Hepatocyte (in vitro differentiated cells): ENCODE results near the gene SHROOM3. TPM values are rescaled to one million over a fixed set of nuclear protein-coding genes. Genes with fewer than 3 reads are reported as not detected.

ENCODE experiments used
- DNase-seq: peaks from one replicate; pipeline ENCODE4 v3.0.0-alpha.2; 2016; ENCODE audit warnings: low spot score
- H2AFZ ChIP-seq: fragments of 200-600 bp; sonication (generic); 2 replicates; pipeline ENCODE4 v1.6.0; 2016; ENCODE audit warnings: antibody characterized with exemption, mild to moderate bottlenecking
- H3K27ac ChIP-seq: fragments of 200-600 bp; sonication (generic); 2 replicates; pipeline ENCODE4 v1.5.1; 2016; ENCODE audit warnings: mild to moderate bottlenecking
- H3K27me3 ChIP-seq: fragments of 200-600 bp; sonication (generic); 2 replicates; pipeline ENCODE4 v1.6.1; 2016
- H3K36me3 ChIP-seq: fragments of 200-600 bp; sonication (generic); replicated peaks from 2 replicates; pipeline ENCODE4 v1.5.1; 2016; ENCODE audit warnings: low read depth; ENCODE audit not compliant: insufficient read depth
- H3K4me1 ChIP-seq: fragments of 200-600 bp; sonication (generic); 2 replicates; pipeline ENCODE4 v1.5.1; 2016; ENCODE audit warnings: mild to moderate bottlenecking, moderate library complexity; ENCODE audit not compliant: insufficient read depth
- H3K4me2 ChIP-seq: fragments of 200-600 bp; sonication (generic); 2 replicates; pipeline ENCODE4 v1.6.0; 2016
- H3K4me3 ChIP-seq: fragments of 200-600 bp; sonication (generic); 2 replicates; pipeline ENCODE4 v1.5.1; 2016; ENCODE audit warnings: mild to moderate bottlenecking
- H3K79me2 ChIP-seq: fragments of 200-600 bp; sonication (generic); 2 replicates; pipeline ENCODE4 v1.6.0; 2017; ENCODE audit warnings: mild to moderate bottlenecking
- H3K9me2 ChIP-seq: fragments of 200-600 bp; sonication (generic); replicated peaks from 2 replicates; pipeline ENCODE4 v1.6.0; 2017; ENCODE audit warnings: mild to moderate bottlenecking; ENCODE audit not compliant: insufficient read depth
- H3K9me3 ChIP-seq: fragments of 200-600 bp; sonication (generic); 2 replicates; pipeline ENCODE4 v1.5.1; 2016; ENCODE audit warnings: low read depth, mild to moderate bottlenecking
- H4K20me1 ChIP-seq: fragments of 200-600 bp; sonication (generic); 2 replicates; pipeline ENCODE4 v1.6.0; 2016; ENCODE audit warnings: mild to moderate bottlenecking; ENCODE audit not compliant: insufficient read depth, poor library complexity, severe bottlenecking
- EZH2 ChIP-seq: fragments of 200-600 bp; sonication (generic); IDR thresholded peaks from 2 replicates; pipeline ENCODE4 v1.6.1; 2016; ENCODE audit warnings: antibody characterized with exemption, mild to moderate bottlenecking, borderline replicate concordance
- EZH2phosphoT487 ChIP-seq: fragments of 200-600 bp; sonication (generic); IDR thresholded peaks from one replicate; pipeline ENCODE4 v1.6.1; 2018; ENCODE audit warnings: antibody characterized with exemption, mild to moderate bottlenecking, low read depth, moderate library complexity; ENCODE audit not compliant: unreplicated experiment, severe bottlenecking
- WGBS: methylation state at CpG from one replicate; pipeline ENCODE4 v1.1.6; 2016; ENCODE audit warnings: low lambda C conversion rate; ENCODE audit errors: missing lambda C conversion rate; 5-methylcytosine and 5-hydroxymethylcytosine counted together
- polyA plus RNA-seq: library from polyadenylated mRNA; unstranded; fragments of >200 nt; fragmentation: Nextera tagmentation; extraction: Ambion mirVana; gene quantifications from 2 replicates; pipeline ENCODE4 v1.2.1, GENCODE V29; 2016
- total RNA-seq: library from RNA; depleted of rRNA; stranded (reverse); fragments of >200 nt; gene quantifications from 2 replicates; pipeline ENCODE4 v1.2.3, GENCODE V29; 2014
- TF ChIP-seq, protein P1 (sequence below): fragments of 200-600 bp; sonication (generic); IDR thresholded peaks from 2 replicates; pipeline ENCODE4 v1.5.1; 2016; ENCODE audit warnings: antibody characterized with exemption, mild to moderate bottlenecking; ENCODE audit not compliant: poor library complexity

The SHROOM3 gene
- total and polyA plus RNA-seq, 2 experiments from 2014 or later = 35.0 to 63.1 TPM

DNA sequence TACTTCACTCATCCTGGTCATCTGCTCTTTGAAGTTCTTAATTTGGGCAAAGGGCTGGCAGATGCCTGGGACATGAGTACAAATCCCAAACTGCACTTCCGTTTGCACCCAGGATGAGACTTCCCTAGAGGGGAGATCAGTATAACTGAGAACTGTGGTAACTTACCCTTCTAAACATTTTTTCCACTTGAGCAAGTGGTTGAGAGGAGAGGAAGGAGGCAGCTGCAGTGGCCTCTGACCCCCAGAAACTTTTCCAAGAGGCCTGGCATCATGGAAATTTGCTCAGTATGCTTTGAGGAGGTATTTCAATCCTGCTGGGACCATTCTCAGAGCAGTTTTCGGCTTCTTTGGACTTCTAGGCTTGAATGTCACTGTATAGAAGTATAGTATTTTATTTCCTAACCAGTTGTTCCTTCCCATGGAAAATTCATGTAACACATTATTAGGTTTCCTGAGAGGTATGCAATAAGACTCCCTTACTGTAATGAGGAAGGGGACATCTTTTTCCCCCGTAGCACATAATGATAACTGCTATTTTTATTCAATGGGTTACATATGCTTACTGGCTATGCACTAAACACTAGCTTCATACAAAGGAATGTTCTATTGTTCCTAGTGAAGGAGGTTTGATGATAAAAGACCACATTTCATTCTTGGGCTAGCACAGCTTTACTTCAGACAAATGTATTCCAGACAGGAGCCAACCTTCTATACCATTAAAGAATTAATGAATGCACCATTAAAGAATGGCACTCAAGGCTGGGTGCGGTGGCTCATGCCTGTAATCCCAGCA is 129.3 kb downstream of the SHROOM3 start:
- no peaks in the 10 kb centered on the region for H3K9me3 ChIP-seq
- H3K36me3 ChIP-seq = no peaks in the 10 kb centered on the region
- no peaks in the 10 kb centered on the region for H3K79me2 ChIP-seq
- H3K27ac ChIP-seq = peak overlapping the region; percentile 64
- no peaks in the 10 kb centered on the region for H3K9me2 ChIP-seq
- no peaks in the 10 kb centered on the region for H3K27me3 ChIP-seq
- no peak for DNase-seq
- no peak overlapping the region for H3K4me2 ChIP-seq
- peaks cover 20% of the 10 kb centered on the region for H3K4me1 ChIP-seq
- TF ChIP-seq, protein P1, sequence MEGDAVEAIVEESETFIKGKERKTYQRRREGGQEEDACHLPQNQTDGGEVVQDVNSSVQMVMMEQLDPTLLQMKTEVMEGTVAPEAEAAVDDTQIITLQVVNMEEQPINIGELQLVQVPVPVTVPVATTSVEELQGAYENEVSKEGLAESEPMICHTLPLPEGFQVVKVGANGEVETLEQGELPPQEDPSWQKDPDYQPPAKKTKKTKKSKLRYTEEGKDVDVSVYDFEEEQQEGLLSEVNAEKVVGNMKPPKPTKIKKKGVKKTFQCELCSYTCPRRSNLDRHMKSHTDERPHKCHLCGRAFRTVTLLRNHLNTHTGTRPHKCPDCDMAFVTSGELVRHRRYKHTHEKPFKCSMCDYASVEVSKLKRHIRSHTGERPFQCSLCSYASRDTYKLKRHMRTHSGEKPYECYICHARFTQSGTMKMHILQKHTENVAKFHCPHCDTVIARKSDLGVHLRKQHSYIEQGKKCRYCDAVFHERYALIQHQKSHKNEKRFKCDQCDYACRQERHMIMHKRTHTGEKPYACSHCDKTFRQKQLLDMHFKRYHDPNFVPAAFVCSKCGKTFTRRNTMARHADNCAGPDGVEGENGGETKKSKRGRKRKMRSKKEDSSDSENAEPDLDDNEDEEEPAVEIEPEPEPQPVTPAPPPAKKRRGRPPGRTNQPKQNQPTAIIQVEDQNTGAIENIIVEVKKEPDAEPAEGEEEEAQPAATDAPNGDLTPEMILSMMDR = no peak
- TF ChIP-seq EZH2 = no peak
- TF ChIP-seq EZH2phosphoT487 = no peak
- no peak overlapping the region for H3K4me3 ChIP-seq
- WGBS = 72% methylated on average over 4 of the region's 4 CpGs
- H2AFZ ChIP-seq = no peak overlapping the region
- H4K20me1 ChIP-seq = no peaks in the 10 kb centered on the region

DNA sequence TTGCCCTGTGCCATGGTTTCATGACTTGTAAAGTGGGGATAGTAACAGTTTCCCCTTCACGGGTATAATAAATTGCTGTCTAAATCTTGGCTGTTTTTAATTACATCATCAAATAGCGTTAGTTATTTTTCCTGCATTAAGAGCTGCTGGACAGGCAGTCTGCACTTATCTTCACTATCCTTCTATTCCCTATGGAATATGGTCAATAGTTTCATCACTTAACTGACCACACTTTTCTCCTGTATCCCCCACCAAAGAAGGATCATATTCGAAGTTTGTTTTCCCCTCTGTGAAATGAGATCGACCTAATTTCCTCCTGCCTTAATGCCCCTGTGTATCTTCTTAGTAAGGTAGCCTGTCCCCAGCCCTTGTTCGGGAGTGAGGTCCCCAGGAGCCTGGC is 133.2 kb downstream of the SHROOM3 start:
- Histone ChIP-seq H3K9me3 (no peaks in the 10 kb centered on the region), H3K4me2 (no peak overlapping the region), H3K27ac (peak overlapping the region; percentile 6), H3K79me2 (no peaks in the 10 kb centered on the region), H3K9me2 (no peaks in the 10 kb centered on the region), H3K27me3 (no peaks in the 10 kb centered on the region), H3K4me1 (peaks cover 23% of the 10 kb centered on the region), H2AFZ (no peak overlapping the region), H3K36me3 (no peaks in the 10 kb centered on the region), H3K4me3 (no peak overlapping the region), H4K20me1 (no peaks in the 10 kb centered on the region)
- TF ChIP-seq, protein P1 = no peak
- TF ChIP-seq EZH2 (no peak), EZH2phosphoT487 (no peak)
- 83% methylated on average over 5 of the region's 5 CpGs for WGBS
- DNase-seq = no peak

DNA sequence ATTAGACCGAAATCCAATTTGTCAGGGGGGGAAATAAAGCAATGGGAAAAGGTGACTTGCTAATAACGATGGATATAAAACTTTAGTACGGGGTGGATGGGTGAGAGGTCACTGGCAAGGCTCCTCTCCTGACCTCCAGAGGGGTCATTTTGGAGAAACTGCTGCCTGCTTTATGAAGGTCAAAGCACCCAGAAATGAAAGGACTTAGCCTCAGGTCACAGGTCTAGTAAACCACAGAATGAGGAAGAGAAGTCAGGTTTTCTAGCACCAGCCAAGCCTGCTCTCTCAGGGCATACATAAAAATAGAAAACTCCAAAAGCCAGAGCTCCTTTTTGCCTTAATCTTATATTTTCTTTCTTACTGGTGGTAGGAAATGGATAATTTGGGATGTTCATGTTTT is 134.2 kb downstream of the SHROOM3 start:
- no peak for TF ChIP-seq EZH2phosphoT487
- TF ChIP-seq, protein P1 = no peak
- no peak for TF ChIP-seq EZH2
- H3K4me2 ChIP-seq = no peak overlapping the region
- no peaks in the 10 kb centered on the region for H3K9me3 ChIP-seq
- H2AFZ ChIP-seq = no peak overlapping the region
- H3K79me2 ChIP-seq = no peaks in the 10 kb centered on the region
- no peak overlapping the region for H3K4me3 ChIP-seq
- 87% methylated on average over 3 of the region's 3 CpGs for WGBS
- no peaks in the 10 kb centered on the region for H4K20me1 ChIP-seq
- H3K27ac ChIP-seq = peak overlapping the region; percentile 79
- H3K4me1 ChIP-seq = peaks cover 16% of the 10 kb centered on the region
- DNase-seq = no peak
- no peaks in the 10 kb centered on the region for H3K27me3 ChIP-seq
- no peaks in the 10 kb centered on the region for H3K36me3 ChIP-seq
- H3K9me2 ChIP-seq = no peaks in the 10 kb centered on the region
